Mesendoderm (in vitro differentiated cells): ENCODE data around the gene EPC1.

Experiments
- DNase-seq: peaks from one replicate; pipeline ENCODE4 v3.0.0; 2013
- H2AK5ac ChIP-seq: 2 replicates; pipeline ENCODE4 v1.6.1; 2013; ENCODE audit warnings: low read length, inconsistent platforms
- H2BK120ac ChIP-seq: 2 replicates; pipeline ENCODE4 v1.6.1; 2013; ENCODE audit warnings: low read depth, mild to moderate bottlenecking, low read length, moderate library complexity, mixed read lengths
- H2BK15ac ChIP-seq: replicated peaks from 2 replicates; pipeline ENCODE4 v1.6.1; 2013; ENCODE audit warnings: low read depth, mild to moderate bottlenecking, moderate library complexity
- H2BK5ac ChIP-seq: 2 replicates; pipeline ENCODE4 v1.6.1; 2013; ENCODE audit warnings: low read length, inconsistent platforms
- H3K18ac ChIP-seq: 2 replicates; pipeline ENCODE4 v1.6.1; 2013; ENCODE audit warnings: mild to moderate bottlenecking, low read length, mixed read lengths
- H3K23ac ChIP-seq: one replicate; pipeline ENCODE4 v1.6.1; 2013; ENCODE audit warnings: low read length
- H3K27ac ChIP-seq: 2 replicates; pipeline ENCODE4 v1.5.1; 2013; ENCODE audit warnings: low read depth, mild to moderate bottlenecking, inconsistent platforms, low read length, moderate library complexity
- H3K27me3 ChIP-seq: 2 replicates; pipeline ENCODE4 v1.6.1; 2013; ENCODE audit warnings: low read length, control low read depth, mild to moderate bottlenecking, inconsistent platforms; ENCODE audit not compliant: insufficient read depth, poor library complexity
- H3K36me3 ChIP-seq: 2 replicates; pipeline ENCODE4 v1.6.1; 2013; ENCODE audit warnings: low read length, inconsistent platforms; ENCODE audit not compliant: control insufficient read depth, insufficient read depth
- H3K4ac ChIP-seq: one replicate; pipeline ENCODE4 v1.6.1; 2013; ENCODE audit warnings: low read depth, mild to moderate bottlenecking, low read length, moderate library complexity
- H3K4me1 ChIP-seq: 2 replicates; pipeline ENCODE4 v1.6.1; 2013; ENCODE audit warnings: low read depth, low read length, inconsistent platforms; ENCODE audit not compliant: control insufficient read depth
- H3K4me2 ChIP-seq: 2 replicates; pipeline ENCODE4 v1.6.1; 2013; ENCODE audit warnings: low read length
- H3K4me3 ChIP-seq: 2 replicates; pipeline ENCODE4 v1.5.1; 2013; ENCODE audit warnings: mild to moderate bottlenecking, low read length
- H3K56ac ChIP-seq: one replicate; pipeline ENCODE4 v1.6.1; 2013; ENCODE audit warnings: low read length
- H3K79me1 ChIP-seq: 2 replicates; pipeline ENCODE4 v1.6.1; 2013; ENCODE audit warnings: low read length, inconsistent platforms
- H3K79me2 ChIP-seq: 2 replicates; pipeline ENCODE4 v1.6.1; 2013; ENCODE audit warnings: mild to moderate bottlenecking, low read length; ENCODE audit not compliant: control insufficient read depth, insufficient read depth
- H3K9ac ChIP-seq: 2 replicates; pipeline ENCODE4 v1.6.1; 2013; ENCODE audit warnings: low read length, inconsistent platforms
- H4K5ac ChIP-seq: one replicate; pipeline ENCODE4 v1.6.1; 2013; ENCODE audit warnings: low read length
- H4K8ac ChIP-seq: one replicate; pipeline ENCODE4 v1.6.1; 2013; ENCODE audit warnings: low read depth, mild to moderate bottlenecking, control low read depth, low read length, moderate library complexity
- WGBS: extraction: QIAGEN DNeasy Blood & Tissue Kit; methylation state at CpG from one replicate; pipeline ENCODE4 v1.1.7; 2013; ENCODE audit warnings: low lambda C conversion rate, missing lambda C conversion rate; ENCODE audit not compliant: insufficient coverage; ENCODE audit errors: extremely low coverage; 5-methylcytosine and 5-hydroxymethylcytosine counted together

EPC1 gene

DNA sequence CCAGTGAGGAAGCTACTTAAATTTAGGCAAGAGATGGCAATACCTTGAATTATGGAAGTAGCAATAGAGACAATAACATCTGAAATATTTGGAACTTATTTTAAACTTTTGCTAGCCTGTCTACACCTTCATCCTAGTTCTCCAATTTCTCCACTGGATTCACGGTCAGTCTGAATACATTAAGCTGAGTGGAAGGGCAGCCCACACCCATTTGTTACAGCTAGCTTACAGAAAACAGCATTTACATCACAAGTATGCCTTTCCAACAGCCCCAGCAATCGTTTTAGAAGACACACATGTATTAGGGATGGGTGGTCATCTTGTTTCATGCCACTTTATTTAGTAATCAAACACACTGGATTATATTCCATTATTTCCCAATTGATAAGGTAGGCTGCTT, 16.7 kb downstream of the EPC1 start:
- no CpG with 5 or more reads among the region's 2 CpGs for WGBS
- Histone ChIP-seq H3K4me1 (peaks cover 11% of the 10 kb centered on the region), H3K79me1 (peaks cover 16% of the 10 kb centered on the region), H3K27me3 (no peaks in the 10 kb centered on the region), H3K27ac (no peak overlapping the region), H3K56ac (no peak overlapping the region), H4K8ac (no peak overlapping the region), H3K18ac (no peak overlapping the region), H3K36me3 (no peaks in the 10 kb centered on the region), H2BK15ac (no peak overlapping the region), H3K79me2 (peaks cover 81% of the 10 kb centered on the region), H2BK120ac (no peak overlapping the region), H2BK5ac (no peak overlapping the region), H3K23ac (no peak overlapping the region), H2AK5ac (no peak overlapping the region), H4K5ac (no peak overlapping the region), H3K4me3 (no peak overlapping the region), H3K9ac (no peak overlapping the region), H3K4me2 (no peak overlapping the region), H3K4ac (no peak overlapping the region)
- DNase-seq: no peak

DNA sequence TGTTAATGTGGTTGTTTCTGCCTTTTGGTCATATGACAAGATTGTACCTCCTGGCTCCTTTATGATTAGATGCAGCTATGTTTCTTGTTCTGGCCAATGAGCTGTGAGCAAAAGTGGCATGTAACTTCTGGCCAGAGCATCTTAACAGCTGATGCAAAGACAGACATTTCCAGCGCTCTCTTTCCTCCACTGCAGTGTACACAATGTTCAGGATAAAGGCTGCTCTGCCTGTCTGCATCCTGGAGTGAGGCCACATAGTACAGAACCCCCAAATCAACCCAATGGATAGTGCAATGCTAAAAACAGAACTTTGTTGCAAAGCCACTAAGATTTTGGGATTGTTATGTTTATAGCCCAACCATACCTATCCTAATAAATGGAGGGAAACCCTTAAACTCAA, 17.9 kb downstream of the EPC1 start:
- Histone ChIP-seq H3K18ac (no peak overlapping the region), H2BK120ac (no peak overlapping the region), H3K4me2 (no peak overlapping the region), H3K23ac (no peak overlapping the region), H3K4me1 (peaks cover 11% of the 10 kb centered on the region), H3K79me2 (peaks cover 77% of the 10 kb centered on the region), H3K36me3 (no peaks in the 10 kb centered on the region), H4K5ac (no peak overlapping the region), H4K8ac (no peak overlapping the region), H3K9ac (no peak overlapping the region), H3K4me3 (no peak overlapping the region), H2AK5ac (no peak overlapping the region), H3K27ac (no peak overlapping the region), H3K4ac (no peak overlapping the region), H3K27me3 (no peaks in the 10 kb centered on the region), H2BK5ac (no peak overlapping the region), H3K56ac (peak overlapping the region; percentile 10), H3K79me1 (peaks cover 15% of the 10 kb centered on the region), H2BK15ac (no peak overlapping the region)
- WGBS: no CpG with 5 or more reads among the region's 1 CpG
- no peak for DNase-seq

DNA sequence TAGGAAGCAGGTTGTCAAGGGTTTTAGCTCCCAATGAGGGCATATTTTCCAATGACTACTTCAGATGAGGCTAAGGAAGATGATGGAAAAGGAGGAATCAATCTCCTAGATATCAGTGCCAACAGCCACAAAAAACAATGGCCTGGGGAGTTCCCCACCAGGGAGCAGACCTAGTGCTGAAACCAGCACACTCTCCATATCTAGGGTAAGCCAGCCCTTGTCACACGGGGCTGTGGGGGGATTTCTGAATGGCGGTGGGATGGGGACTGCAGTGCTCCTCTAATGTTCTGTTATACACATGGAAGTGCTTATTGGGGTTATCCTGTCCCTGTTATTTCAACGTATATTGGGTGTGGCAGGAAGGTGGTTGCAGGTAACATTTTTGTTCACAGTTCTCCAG, 18.5 kb downstream of the EPC1 start:
- H3K79me1 ChIP-seq: peaks cover 15% of the 10 kb centered on the region
- no peak overlapping the region for H3K4me2 ChIP-seq
- no peak overlapping the region for H3K4ac ChIP-seq
- H3K23ac ChIP-seq: no peak overlapping the region
- H3K4me3 ChIP-seq: no peak overlapping the region
- no peak overlapping the region for H2BK5ac ChIP-seq
- H3K36me3 ChIP-seq: no peaks in the 10 kb centered on the region
- no peak overlapping the region for H4K8ac ChIP-seq
- H3K4me1 ChIP-seq: peaks cover 11% of the 10 kb centered on the region
- no peak overlapping the region for H3K18ac ChIP-seq
- H4K5ac ChIP-seq: no peak overlapping the region
- no peak overlapping the region for H2AK5ac ChIP-seq
- H3K27me3 ChIP-seq: no peaks in the 10 kb centered on the region
- H3K27ac ChIP-seq: no peak overlapping the region
- H2BK15ac ChIP-seq: no peak overlapping the region
- no peak overlapping the region for H3K9ac ChIP-seq
- peak; percentile 49 for DNase-seq
- peaks cover 72% of the 10 kb centered on the region for H3K79me2 ChIP-seq
- no peak overlapping the region for H3K56ac ChIP-seq
- WGBS: no CpG with 5 or more reads among the region's 3 CpGs
- no peak overlapping the region for H2BK120ac ChIP-seq

DNA sequence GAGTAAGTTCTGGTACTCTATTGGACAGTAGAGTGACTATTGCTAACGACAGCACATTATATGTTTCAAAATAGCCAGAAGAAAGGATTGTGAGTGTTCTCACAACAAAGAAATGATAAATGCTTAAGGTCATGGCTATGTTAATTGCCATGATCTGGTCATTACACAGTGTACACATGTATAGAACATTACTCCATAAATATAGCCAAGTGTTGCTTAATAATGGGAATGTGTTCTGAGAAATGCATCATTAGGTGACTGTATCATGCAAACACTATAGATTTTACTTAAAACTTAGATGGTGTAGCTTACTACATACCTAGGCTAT, 19.6 kb downstream of the EPC1 start:
- Histone ChIP-seq H3K27ac (no peak overlapping the region), H3K79me2 (peaks cover 63% of the 10 kb centered on the region), H3K4me2 (no peak overlapping the region), H3K18ac (no peak overlapping the region), H4K8ac (no peak overlapping the region), H3K23ac (no peak overlapping the region), H3K4me1 (peaks cover 11% of the 10 kb centered on the region), H2BK15ac (no peak overlapping the region), H3K56ac (no peak overlapping the region), H3K36me3 (no peaks in the 10 kb centered on the region), H3K4ac (no peak overlapping the region), H3K9ac (no peak overlapping the region), H2BK120ac (no peak overlapping the region), H3K79me1 (peaks cover 14% of the 10 kb centered on the region), H4K5ac (no peak overlapping the region), H2AK5ac (no peak overlapping the region), H3K4me3 (no peak overlapping the region), H2BK5ac (no peak overlapping the region), H3K27me3 (no peaks in the 10 kb centered on the region)
- DNase-seq: no peak
- no CpG with 5 or more reads among the region's 1 CpG for WGBS

GRCh38 chr10:32326680-32327363, 20.1 kb downstream of the EPC1 start:
- Histone ChIP-seq H3K4me1 (peaks cover 11% of the 10 kb centered on the region), H3K4ac (no peak overlapping the region), H3K56ac (no peak overlapping the region), H3K4me2 (no peak overlapping the region), H3K4me3 (no peak overlapping the region), H3K27ac (no peak overlapping the region), H2BK5ac (no peak overlapping the region), H3K27me3 (no peaks in the 10 kb centered on the region), H3K36me3 (no peaks in the 10 kb centered on the region), H3K79me1 (peaks cover 12% of the 10 kb centered on the region), H3K79me2 (peaks cover 60% of the 10 kb centered on the region), H4K8ac (no peak overlapping the region), H3K18ac (no peak overlapping the region), H4K5ac (no peak overlapping the region), H3K23ac (no peak overlapping the region), H2AK5ac (no peak overlapping the region), H3K9ac (no peak overlapping the region), H2BK15ac (no peak overlapping the region), H2BK120ac (no peak overlapping the region)
- DNase-seq: no peak
- WGBS: no CpG with 5 or more reads among the region's 4 CpGs

- WGBS: no CpG with 5 or more reads among the region's 4 CpGs
- H3K36me3 ChIP-seq: no peaks in the 10 kb centered on the region
Measured at GRCh38 chr10:32326119-32326518, 20.8 kb downstream of the EPC1 start.

More at GRCh38 chr10:32326119-32326518, 20.8 kb downstream of the EPC1 start:
- no peak overlapping the region for H3K23ac ChIP-seq
- no peak overlapping the region for H3K9ac ChIP-seq
- peaks cover 11% of the 10 kb centered on the region for H3K4me1 ChIP-seq
- peaks cover 66% of the 10 kb centered on the region for H3K79me2 ChIP-seq
- no peak overlapping the region for H4K5ac ChIP-seq
- H3K4ac ChIP-seq: no peak overlapping the region
- H3K4me3 ChIP-seq: no peak overlapping the region
- no peak overlapping the region for H4K8ac ChIP-seq
- H2BK5ac ChIP-seq: no peak overlapping the region
- no peak overlapping the region for H3K27ac ChIP-seq
- no peak overlapping the region for H3K56ac ChIP-seq
- peaks cover 12% of the 10 kb centered on the region for H3K79me1 ChIP-seq
- H2AK5ac ChIP-seq: no peak overlapping the region
- H2BK120ac ChIP-seq: no peak overlapping the region
- no peaks in the 10 kb centered on the region for H3K27me3 ChIP-seq
- no peak overlapping the region for H3K18ac ChIP-seq
- H2BK15ac ChIP-seq: no peak overlapping the region
- no peak overlapping the region for H3K4me2 ChIP-seq
- no peak for DNase-seq
